ENCODE results near the gene SDK1. TPM values are rescaled to one million over a fixed set of nuclear protein-coding genes. Genes with fewer than 3 reads are reported as not detected.

Gene SDK1
- total RNA-seq, 1 donor from 2014 or later: 4.3 TPM

GRCh38 chr7:3440509-3440908 is 139.5 kb downstream of the SDK1 start:
- no peaks in the 10 kb centered on the region for H3K9me3 Mint-ChIP-seq (ENCODE audit: unreplicated experiment)
- DNase-seq (ENCODE audit: low spot score): no peak
- no peaks in the 10 kb centered on the region for H3K36me3 Mint-ChIP-seq (ENCODE audit: low read depth, unreplicated experiment)
- H3K27ac Mint-ChIP-seq (ENCODE audit: unreplicated experiment): no peak overlapping the region
- H3K4me1 Mint-ChIP-seq (ENCODE audit: unreplicated experiment): no peaks in the 10 kb centered on the region
- no peak for TF ChIP-seq CTCF (IDR thresholded peaks at IDR 0.05; ENCODE audit: unreplicated experiment)
- no peaks in the 10 kb centered on the region for H3K27me3 Mint-ChIP-seq (ENCODE audit: unreplicated experiment)
- no peak overlapping the region for H3K4me3 Mint-ChIP-seq (ENCODE audit: unreplicated experiment)

GRCh38 chr7:3443716-3444115 is 142.7 kb downstream of the SDK1 start:
- Mint-ChIP-seq H3K4me3 (ENCODE audit: unreplicated experiment) (no peak overlapping the region), H3K9me3 (ENCODE audit: unreplicated experiment) (no peaks in the 10 kb centered on the region), H3K4me1 (ENCODE audit: unreplicated experiment) (no peaks in the 10 kb centered on the region), H3K27me3 (ENCODE audit: unreplicated experiment) (no peaks in the 10 kb centered on the region), H3K27ac (ENCODE audit: unreplicated experiment) (no peak overlapping the region), H3K36me3 (ENCODE audit: low read depth, unreplicated experiment) (no peaks in the 10 kb centered on the region)
- TF ChIP-seq CTCF (IDR thresholded peaks at IDR 0.05; ENCODE audit: unreplicated experiment): no peak
- DNase-seq (ENCODE audit: low spot score): no peak

DNA sequence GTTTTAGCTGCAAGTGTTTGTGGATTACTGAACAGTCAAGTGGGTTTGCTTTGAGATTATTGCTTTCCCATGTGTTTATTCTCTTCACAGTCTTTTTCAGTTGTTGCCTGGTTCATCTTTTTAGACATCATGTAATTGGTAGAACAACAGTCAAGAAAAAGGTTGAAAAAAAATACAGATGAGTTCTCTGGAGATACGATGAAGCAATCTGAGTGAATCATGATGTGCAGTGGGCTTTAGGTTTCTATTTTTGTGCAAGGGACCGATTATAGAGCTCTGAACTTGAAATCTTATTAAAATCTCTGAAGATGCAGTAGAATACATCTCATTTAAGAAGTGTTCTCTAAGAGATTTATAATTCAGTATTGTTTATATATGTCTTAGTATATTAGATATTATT is 145.7 kb downstream of the SDK1 start:
- Mint-ChIP-seq H3K27ac (ENCODE audit: unreplicated experiment) (no peak overlapping the region), H3K4me1 (ENCODE audit: unreplicated experiment) (no peaks in the 10 kb centered on the region), H3K4me3 (ENCODE audit: unreplicated experiment) (no peak overlapping the region), H3K9me3 (ENCODE audit: unreplicated experiment) (no peaks in the 10 kb centered on the region), H3K36me3 (ENCODE audit: low read depth, unreplicated experiment) (no peaks in the 10 kb centered on the region), H3K27me3 (ENCODE audit: unreplicated experiment) (no peaks in the 10 kb centered on the region)
- no peak for TF ChIP-seq CTCF (IDR thresholded peaks at IDR 0.05; ENCODE audit: unreplicated experiment)
- DNase-seq (ENCODE audit: low spot score): no peak

- Mint-ChIP-seq H3K27me3 (ENCODE audit: unreplicated experiment) (peaks cover 3% of the 10 kb centered on the region), H3K4me3 (ENCODE audit: unreplicated experiment) (no peak overlapping the region), H3K4me1 (ENCODE audit: unreplicated experiment) (peaks cover 11% of the 10 kb centered on the region), H3K9me3 (ENCODE audit: unreplicated experiment) (no peaks in the 10 kb centered on the region), H3K27ac (ENCODE audit: unreplicated experiment) (no peak overlapping the region), H3K36me3 (ENCODE audit: low read depth, unreplicated experiment) (no peaks in the 10 kb centered on the region)
- TF ChIP-seq CTCF (IDR thresholded peaks at IDR 0.05; ENCODE audit: unreplicated experiment): no peak
- DNase-seq (ENCODE audit: low spot score): no peak
These were observed 150.6 kb downstream of the SDK1 start for GRCh38 chr7:3451701-3452100.

DNA sequence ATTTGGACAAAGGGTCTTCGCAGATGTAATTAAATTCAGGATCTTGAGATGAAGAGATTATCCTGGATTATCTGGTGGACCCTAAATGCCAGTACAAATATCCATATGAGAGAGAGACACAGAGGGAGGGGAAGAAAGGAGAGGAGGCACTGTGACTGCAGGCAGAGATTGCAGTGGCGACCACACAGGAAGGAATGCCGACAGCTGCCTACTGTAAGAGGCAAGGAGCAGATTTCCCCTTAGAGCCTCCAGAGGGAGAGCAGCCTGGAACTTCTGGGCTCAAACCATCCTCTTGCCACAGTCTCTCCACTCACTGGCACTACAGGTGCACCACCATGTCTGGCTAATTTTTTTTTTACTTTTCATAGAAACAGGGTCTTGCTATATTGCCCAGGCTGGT is 152.3 kb downstream of the SDK1 start:
- Mint-ChIP-seq H3K27ac (ENCODE audit: unreplicated experiment) (no peak overlapping the region), H3K4me3 (ENCODE audit: unreplicated experiment) (no peak overlapping the region), H3K9me3 (ENCODE audit: unreplicated experiment) (no peaks in the 10 kb centered on the region), H3K36me3 (ENCODE audit: low read depth, unreplicated experiment) (no peaks in the 10 kb centered on the region), H3K27me3 (ENCODE audit: unreplicated experiment) (peaks cover 3% of the 10 kb centered on the region), H3K4me1 (ENCODE audit: unreplicated experiment) (peaks cover 16% of the 10 kb centered on the region)
- no peak for TF ChIP-seq CTCF (IDR thresholded peaks at IDR 0.05; ENCODE audit: unreplicated experiment)
- DNase-seq (ENCODE audit: low spot score): no peak

Measured in endothelial cell (in vitro differentiated cells).